Stimulated activated CD4-positive, alpha-beta T cell treated with anti-CD3 and anti-CD28 coated beads, Interleukin-2, amount 100 ng/mL, for 4 hours (primary cell): Measurements from ENCODE around the gene ADD3.

Experiments
- DNase-seq: peaks from one replicate; pipeline ENCODE4 v3.0.0-alpha.2; 2020; ENCODE audit warnings: low read depth

ADD3 gene

GRCh38 chr10:110007701-110008517 is at the start of gene ADD3:
ADD3 (plus strand) TSS chr10:110007984; CDS start chr10:110100654, 92,670 bp downstream.
- DNase-seq: peak; percentile 84

GRCh38 chr10:109958059-109958458 is 49.7 kb upstream of the ADD3 start:
- no peak for DNase-seq

GRCh38 chr10:109959259-109960145 is 48.3 kb upstream of the ADD3 start:
- DNase-seq: no peak

GRCh38 chr10:109960682-109961081 is 47.1 kb upstream of the ADD3 start:
- DNase-seq: no peak

GRCh38 chr10:109961174-109962001 is 46.4 kb upstream of the ADD3 start:
- no peak for DNase-seq

GRCh38 chr10:109962247-109962646 is 45.5 kb upstream of the ADD3 start:
- no peak for DNase-seq

GRCh38 chr10:109963439-109963838 is 44.3 kb upstream of the ADD3 start:
- no peak for DNase-seq

- DNase-seq: no peak
Measured at GRCh38 chr10:109964318-109964717, 43.5 kb upstream of the ADD3 start.

GRCh38 chr10:109966961-109967738 is 40.6 kb upstream of the ADD3 start:
- DNase-seq: no peak

GRCh38 chr10:109967739-109968088 is 40.1 kb upstream of the ADD3 start:
- DNase-seq: no peak

GRCh38 chr10:109968953-109969759 is 38.6 kb upstream of the ADD3 start:
- DNase-seq: no peak

GRCh38 chr10:109969760-109970346 is 37.9 kb upstream of the ADD3 start:
- DNase-seq: no peak

- DNase-seq: no peak
Measured at GRCh38 chr10:109971634-109972033, 36.1 kb upstream of the ADD3 start.

GRCh38 chr10:109972372-109973001 is 35.3 kb upstream of the ADD3 start:
- DNase-seq: no peak

- DNase-seq: no peak
Measured at GRCh38 chr10:109973326-109973829, 34.4 kb upstream of the ADD3 start.

GRCh38 chr10:109974504-109975191 is 33.1 kb upstream of the ADD3 start:
- no peak for DNase-seq

GRCh38 chr10:109975244-109976190 is 32.3 kb upstream of the ADD3 start:
- no peak for DNase-seq

- no peak for DNase-seq
Measured at GRCh38 chr10:109976681-109977080, 31.1 kb upstream of the ADD3 start.
